ENCODE results near the gene SEMA5A. TPM values are rescaled to one million over a fixed set of nuclear protein-coding genes. Genes with fewer than 3 reads are reported as not detected.

SEMA5A gene
- total RNA-seq, 3 donors from 2014 or later = 3.0 to 35.4 (median 25.9) TPM

GRCh38 chr5:9514968-9515367 is 30.9 kb downstream of the SEMA5A start:
- Histone ChIP-seq H3K27me3 (no peaks in the 10 kb centered on the region), H3K9me3 (no peaks in the 10 kb centered on the region), H3K36me3 (no peaks in the 10 kb centered on the region), H3K27ac (no peak overlapping the region), H3K4me3 (no peak overlapping the region), H3K4me1 (no peaks in the 10 kb centered on the region)
- intact Hi-C loops (cut with DNase I; ENCODE audit: low total_unique reads) = no loop called here
- TF ChIP-seq POLR2A (IDR thresholded peaks at IDR 0.05) = no peak
- no peak for TF ChIP-seq POLR2AphosphoS5 (IDR thresholded peaks at IDR 0.05)
- TF ChIP-seq CTCF (IDR thresholded peaks at IDR 0.05) = no peak
- DNase-seq (ENCODE audit: low spot score in 2 of 2) = no peak

- Histone ChIP-seq H3K4me3 (no peak overlapping the region), H3K27ac (no peak overlapping the region), H3K9me3 (no peaks in the 10 kb centered on the region), H3K27me3 (no peaks in the 10 kb centered on the region), H3K36me3 (no peaks in the 10 kb centered on the region), H3K4me1 (no peaks in the 10 kb centered on the region)
- no peak for DNase-seq (ENCODE audit: low spot score in 2 of 2)
- intact Hi-C loops (cut with DNase I; ENCODE audit: low total_unique reads) = no loop called here
- no peak for TF ChIP-seq CTCF (IDR thresholded peaks at IDR 0.05)
- TF ChIP-seq POLR2AphosphoS5 (IDR thresholded peaks at IDR 0.05) = no peak
- TF ChIP-seq POLR2A (IDR thresholded peaks at IDR 0.05) = no peak
Observed at GRCh38 chr5:9513827-9514226, 32.0 kb downstream of the SEMA5A start.

GRCh38 chr5:9512457-9512856 is 33.4 kb downstream of the SEMA5A start:
- no peaks in the 10 kb centered on the region for H3K4me1 ChIP-seq
- no peaks in the 10 kb centered on the region for H3K27me3 ChIP-seq
- intact Hi-C loops (cut with DNase I; ENCODE audit: low total_unique reads) = no loop called here
- DNase-seq (ENCODE audit: low spot score in 2 of 2) = peak in 1 of 2 donors; percentile 34
- H3K36me3 ChIP-seq = no peaks in the 10 kb centered on the region
- no peak for TF ChIP-seq POLR2A (IDR thresholded peaks at IDR 0.05)
- TF ChIP-seq CTCF (IDR thresholded peaks at IDR 0.05) = no peak
- TF ChIP-seq POLR2AphosphoS5 (IDR thresholded peaks at IDR 0.05) = no peak
- no peaks in the 10 kb centered on the region for H3K9me3 ChIP-seq
- no peak overlapping the region for H3K27ac ChIP-seq
- no peak overlapping the region for H3K4me3 ChIP-seq

- no peaks in the 10 kb centered on the region for H3K4me1 ChIP-seq
- no peak for DNase-seq (ENCODE audit: low spot score in 2 of 2)
- TF ChIP-seq CTCF (IDR thresholded peaks at IDR 0.05) = no peak
- no peak for TF ChIP-seq POLR2A (IDR thresholded peaks at IDR 0.05)
- no peak for TF ChIP-seq POLR2AphosphoS5 (IDR thresholded peaks at IDR 0.05)
- H3K36me3 ChIP-seq = no peaks in the 10 kb centered on the region
- no peak overlapping the region for H3K4me3 ChIP-seq
- no peaks in the 10 kb centered on the region for H3K9me3 ChIP-seq
- intact Hi-C loops (cut with DNase I; ENCODE audit: low total_unique reads) = no loop called here
- no peaks in the 10 kb centered on the region for H3K27me3 ChIP-seq
- peak overlapping the region in 1 of 2 donors; percentile 38 for H3K27ac ChIP-seq
Observed at GRCh38 chr5:9507974-9508373, 37.9 kb downstream of the SEMA5A start.

GRCh38 chr5:9505225-9505624 is 40.6 kb downstream of the SEMA5A start:
- intact Hi-C loops (cut with DNase I; ENCODE audit: low total_unique reads) = no loop called here
- Histone ChIP-seq H3K27me3 (no peaks in the 10 kb centered on the region), H3K4me1 (no peaks in the 10 kb centered on the region), H3K36me3 (no peaks in the 10 kb centered on the region), H3K9me3 (no peaks in the 10 kb centered on the region), H3K27ac (peak overlapping the region; percentile 17 to 56), H3K4me3 (no peak overlapping the region)
- no peak for DNase-seq (ENCODE audit: low spot score in 2 of 2)
- TF ChIP-seq POLR2A (IDR thresholded peaks at IDR 0.05) (no peak), CTCF (IDR thresholded peaks at IDR 0.05) (no peak), POLR2AphosphoS5 (IDR thresholded peaks at IDR 0.05) (no peak)

Measured in breast epithelium (tissue), 4 donors.